Measurements from ENCODE around the gene MLLT6.
"Not testable (repeated sequence)": the region's sequence is repeated elsewhere in the genome, so short reads cannot be mapped to it uniquely, and the experiment has no call there.

The MLLT6 gene

GRCh38 chr17:38707678-38708351 lies 2.7 kb downstream of the MLLT6 start:
- DNase-seq (ENCODE audit: low read depth), result no peak

GRCh38 chr17:38709104-38709820 lies 4.2 kb downstream of the MLLT6 start:
- no peak for DNase-seq (ENCODE audit: low read depth)

GRCh38 chr17:38709864-38710603 lies 5.0 kb downstream of the MLLT6 start:
- no peak for DNase-seq (ENCODE audit: low read depth)

DNA sequence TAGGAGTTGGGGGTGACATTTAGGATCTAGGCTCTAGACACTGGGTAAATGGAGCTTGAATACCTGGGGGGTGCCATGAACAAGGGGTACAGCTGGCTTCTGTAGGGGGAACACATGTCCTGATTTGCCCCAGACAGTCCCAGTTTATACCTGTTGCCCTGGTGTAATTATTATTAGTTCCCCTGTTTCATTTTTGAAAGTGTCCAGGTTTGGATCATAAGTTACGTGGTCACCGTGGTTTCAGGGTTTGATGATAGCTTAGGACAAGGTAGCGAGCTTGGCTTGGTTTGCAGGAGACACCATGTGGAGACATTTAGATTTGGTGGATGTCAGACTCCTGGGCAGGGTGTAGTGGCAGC lies 5.5 kb downstream of the MLLT6 start:
- DNase-seq (ENCODE audit: low read depth), result no peak

- no peak for DNase-seq (ENCODE audit: low read depth)
Observed at GRCh38 chr17:38710985-38711384, 5.9 kb downstream of the MLLT6 start.

GRCh38 chr17:38711792-38712571 lies 6.9 kb downstream of the MLLT6 start:
- DNase-seq (ENCODE audit: low read depth), result no peak

DNA sequence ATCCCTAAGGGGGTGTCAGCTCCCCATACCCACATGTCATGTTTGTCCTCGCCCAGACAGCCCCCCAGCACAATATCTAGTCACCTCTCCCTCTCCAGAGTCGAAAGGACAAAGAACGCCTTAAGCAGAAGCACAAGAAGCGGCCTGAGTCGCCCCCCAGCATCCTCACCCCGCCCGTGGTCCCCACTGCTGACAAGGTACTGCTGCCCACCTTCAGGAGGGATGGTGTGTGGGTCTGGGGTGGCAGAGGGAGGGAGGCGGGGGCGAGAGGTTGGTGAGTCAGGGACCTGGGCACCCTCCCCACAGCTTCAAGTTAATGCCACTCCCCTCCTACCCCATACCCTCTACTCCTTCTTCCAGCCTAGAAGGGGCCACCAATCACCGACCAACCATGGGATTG lies 7.5 kb downstream of the MLLT6 start:
- no peak for DNase-seq (ENCODE audit: low read depth)

DNA sequence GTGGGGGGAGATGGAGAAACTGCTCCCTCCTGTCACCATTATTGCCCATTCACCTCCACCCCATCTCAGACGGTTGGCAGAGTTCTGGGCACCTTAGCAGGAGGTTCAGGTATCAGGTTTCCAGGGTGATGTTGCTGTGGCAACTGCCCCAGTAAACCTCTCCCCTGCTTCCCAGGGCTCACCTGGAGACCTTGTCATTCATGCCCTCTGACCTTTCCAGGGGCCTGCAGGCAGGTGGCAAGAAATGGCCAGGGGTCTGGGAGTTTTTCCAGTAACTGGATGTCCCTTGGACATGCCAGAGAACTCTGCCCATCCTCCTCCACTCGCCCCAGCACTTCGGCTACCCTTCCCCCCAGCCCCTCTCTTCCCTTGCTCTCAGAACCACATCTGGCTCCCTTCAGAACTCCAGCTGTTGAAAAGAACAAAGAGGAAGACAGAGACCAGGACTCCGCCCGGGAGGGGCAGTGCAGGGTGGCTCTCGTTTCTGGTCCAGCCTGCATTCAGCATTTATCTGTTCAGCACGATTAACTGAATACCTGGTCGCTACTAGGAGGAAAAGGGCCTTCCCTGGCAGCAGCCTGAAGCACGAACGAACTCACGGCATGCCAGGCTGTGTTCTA lies 8.5 kb downstream of the MLLT6 start:
- no peak for DNase-seq (ENCODE audit: low read depth)

DNA sequence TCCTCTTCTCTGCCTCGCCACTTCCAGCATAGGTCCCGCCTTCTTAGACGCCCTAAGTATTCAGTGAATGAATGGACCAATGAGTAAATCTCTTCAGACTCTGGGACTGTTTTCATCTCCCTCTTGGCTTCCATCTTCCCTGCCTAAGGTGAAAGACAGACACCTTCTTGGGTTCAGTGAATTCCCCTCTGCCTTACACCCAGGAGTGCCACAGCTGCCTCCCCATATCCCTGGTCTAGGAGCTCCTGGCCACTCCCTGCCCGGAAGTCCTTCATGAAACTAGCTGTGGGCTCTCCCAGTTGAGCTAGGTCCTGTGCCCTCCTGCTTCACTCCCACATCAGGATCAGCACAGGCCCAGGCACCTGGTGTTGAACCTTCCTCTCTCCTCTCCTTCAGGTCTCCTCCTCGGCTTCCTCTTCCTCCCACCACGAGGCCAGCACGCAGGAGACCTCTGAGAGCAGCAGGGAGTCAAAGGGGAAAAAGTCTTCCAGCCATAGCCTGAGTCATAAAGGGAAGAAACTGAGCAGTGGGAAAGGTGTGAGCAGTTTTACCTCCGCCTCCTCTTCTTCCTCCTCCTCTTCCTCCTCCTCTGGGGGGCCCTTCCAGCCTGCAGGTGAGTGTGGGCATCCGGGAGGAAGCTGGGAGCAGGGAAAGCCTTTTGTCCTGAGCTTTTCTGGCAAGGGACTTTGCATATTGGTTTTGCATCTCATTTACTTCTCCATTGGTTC lies 10.3 kb downstream of the MLLT6 start:
- DNase-seq (ENCODE audit: low read depth), result no peak

GRCh38 chr17:38716368-38717005 lies 11.4 kb downstream of the MLLT6 start:
- no peak for DNase-seq (ENCODE audit: low read depth)

DNA sequence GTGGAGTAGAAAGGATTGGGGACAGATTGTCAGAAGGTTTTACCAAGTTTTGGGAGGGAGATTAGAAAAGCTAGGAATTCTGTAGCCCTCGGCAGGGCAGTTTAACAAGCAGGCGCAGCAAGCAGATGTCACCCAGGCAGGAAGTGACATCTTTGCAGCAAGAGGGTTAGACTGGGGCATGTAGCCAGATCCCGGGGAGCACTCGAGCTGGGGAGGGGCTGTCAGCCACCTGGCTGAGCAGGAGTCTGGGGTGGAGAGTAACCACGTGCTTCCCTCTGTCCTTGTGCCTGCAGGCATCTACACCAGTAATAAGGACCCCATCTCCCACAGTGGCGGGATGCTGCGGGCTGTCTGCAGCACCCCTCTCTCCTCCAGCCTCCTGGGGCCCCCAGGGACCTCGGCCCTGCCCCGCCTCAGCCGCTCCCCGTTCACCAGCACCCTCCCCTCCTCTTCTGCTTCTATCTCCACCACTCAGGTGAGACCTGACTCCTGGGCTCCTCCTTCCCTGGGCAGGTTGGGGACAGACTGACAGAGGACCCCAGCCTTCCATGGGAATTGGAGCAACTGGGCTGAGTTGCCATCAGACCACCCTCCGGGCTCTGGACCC lies 12.2 kb downstream of the MLLT6 start:
- no peak for DNase-seq (ENCODE audit: low read depth)

DNA sequence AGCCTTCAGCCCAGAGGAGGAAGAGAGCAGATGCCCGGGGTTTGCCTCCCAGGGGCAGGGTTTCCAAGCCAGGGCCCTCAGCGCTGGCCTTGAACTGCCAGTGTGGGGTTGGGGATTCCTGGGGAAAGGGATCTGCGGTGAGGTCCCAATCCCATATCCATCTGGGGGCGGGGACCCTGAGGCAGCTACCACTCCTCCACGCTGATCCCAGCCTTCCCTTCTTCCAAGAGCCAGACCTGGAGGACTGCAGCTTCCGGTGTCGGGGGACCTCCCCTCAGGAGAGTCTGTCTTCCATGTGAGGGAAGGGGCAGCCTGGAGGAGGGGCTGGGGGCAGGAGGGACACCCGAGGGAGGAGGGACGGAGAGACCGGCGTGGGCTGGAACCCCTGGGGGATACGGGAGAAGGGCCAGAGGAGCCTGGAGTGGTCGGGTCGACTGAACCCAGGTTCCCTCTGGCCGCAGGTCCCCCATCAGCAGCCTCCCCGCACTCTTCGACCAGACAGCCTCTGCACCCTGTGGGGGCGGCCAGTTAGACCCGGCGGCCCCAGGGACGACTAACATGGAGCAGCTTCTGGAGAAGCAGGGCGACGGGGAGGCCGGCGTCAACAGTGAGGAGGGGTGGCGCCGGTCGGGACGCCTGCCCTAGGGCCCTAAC lies 14.3 kb downstream of the MLLT6 start:
- DNase-seq (ENCODE audit: low read depth), result no peak

GRCh38 chr17:38719943-38720641 lies 15.0 kb downstream of the MLLT6 start:
- DNase-seq (ENCODE audit: low read depth), result no peak

DNA sequence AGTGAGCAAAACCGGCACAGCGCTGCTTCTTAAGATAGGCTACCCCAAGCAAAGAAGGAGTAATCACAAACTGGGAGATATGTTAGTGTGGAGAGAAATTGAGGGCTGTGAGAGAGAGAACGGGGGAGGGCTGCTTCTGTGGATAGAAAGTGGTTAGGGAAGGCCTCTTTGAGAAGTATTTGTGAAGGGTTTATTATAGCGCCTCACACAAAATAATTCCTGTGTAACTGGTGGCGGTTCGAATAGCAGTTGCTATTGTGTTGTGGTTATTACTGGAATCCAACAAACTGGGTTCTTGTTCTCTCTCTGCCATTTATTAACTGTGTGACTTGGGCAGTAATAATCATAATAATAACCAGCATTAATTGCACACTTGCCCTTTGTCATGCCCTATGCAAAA lies 15.9 kb downstream of the MLLT6 start:
- no peak for DNase-seq (ENCODE audit: low read depth)

GRCh38 chr17:38721802-38722201 lies 16.7 kb downstream of the MLLT6 start:
- DNase-seq (ENCODE audit: low read depth), result no peak

DNA sequence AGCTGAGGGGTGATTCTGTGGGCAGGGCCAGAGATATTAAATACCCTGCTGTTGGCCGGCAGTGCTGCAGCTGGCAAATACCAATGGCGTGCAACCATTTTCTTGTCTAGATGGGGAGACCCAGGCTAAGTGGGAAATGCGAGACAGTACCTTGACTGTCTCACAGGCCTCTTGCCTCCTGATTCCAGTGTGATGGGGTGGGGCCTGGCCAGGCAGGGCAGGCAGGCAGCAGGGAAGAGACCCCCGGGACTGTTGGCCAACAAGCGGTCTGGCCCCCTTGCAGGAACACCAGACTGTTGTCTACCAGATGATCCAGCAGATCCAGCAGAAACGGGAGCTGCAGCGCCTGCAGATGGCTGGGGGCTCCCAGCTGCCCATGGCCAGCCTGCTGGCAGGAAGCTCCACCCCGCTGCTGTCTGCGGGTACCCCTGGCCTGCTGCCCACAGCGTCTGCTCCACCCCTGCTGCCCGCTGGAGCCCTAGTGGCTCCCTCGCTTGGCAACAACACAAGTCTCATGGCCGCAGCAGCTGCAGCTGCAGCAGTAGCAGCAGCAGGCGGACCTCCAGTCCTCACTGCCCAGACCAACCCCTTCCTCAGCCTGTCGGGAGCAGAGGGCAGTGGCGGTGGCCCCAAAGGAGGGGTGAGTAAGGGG lies 19.4 kb downstream of the MLLT6 start:
- DNase-seq (ENCODE audit: low read depth), result no peak

DNA sequence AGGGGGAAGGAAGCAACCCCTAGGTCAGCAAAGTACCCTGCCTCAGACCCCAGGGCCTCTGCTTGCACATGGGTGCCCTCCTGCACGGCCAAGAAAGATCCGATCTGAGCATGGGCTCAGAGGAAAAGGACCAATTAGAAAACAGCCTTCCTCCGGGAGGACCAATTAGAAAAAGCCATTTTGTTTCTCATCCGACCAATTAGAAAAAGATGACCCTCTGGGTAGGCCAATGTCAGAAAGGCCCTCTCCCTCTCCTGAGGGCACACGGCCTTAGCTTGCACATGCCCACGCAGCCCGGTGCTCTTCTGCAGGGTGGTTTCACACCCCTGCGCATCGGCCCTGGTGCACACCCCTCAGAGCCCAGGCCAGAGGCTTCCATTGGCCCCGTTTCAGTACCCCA lies 20.0 kb downstream of the MLLT6 start:
- DNase-seq (ENCODE audit: low read depth), result no peak

DNA sequence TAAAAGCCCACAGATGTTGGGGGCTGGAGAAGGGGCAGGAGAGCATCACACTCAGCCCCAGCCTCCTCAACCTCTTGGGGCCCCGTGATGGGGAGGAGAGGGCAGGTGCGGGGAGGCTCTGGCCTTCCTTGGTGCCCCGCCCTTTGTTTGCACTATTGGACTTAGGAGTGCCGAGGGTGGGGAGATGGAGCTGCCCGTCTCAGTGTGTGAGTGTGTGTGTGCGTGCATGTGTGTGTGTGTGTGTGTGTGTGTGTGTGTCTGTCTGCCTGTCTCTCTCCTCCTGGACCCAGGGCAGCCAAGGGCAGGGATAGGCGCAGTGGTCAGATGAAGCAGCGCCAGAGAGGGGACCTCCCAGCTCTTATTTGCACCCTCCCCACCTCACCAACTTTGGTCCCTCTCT lies 21.1 kb downstream of the MLLT6 start:
- DNase-seq (ENCODE audit: low read depth), result not testable (repeated sequence)

- no peak for DNase-seq (ENCODE audit: low read depth)
Observed at GRCh38 chr17:38727736-38728135, 22.7 kb downstream of the MLLT6 start.

Measured in GM04504 (cell line).